Activated CD4-positive, CD25-positive, alpha-beta regulatory T cell (primary cell): ENCODE results near the gene FAXDC2.
A peak's percentile ranks its signal among the peaks of the same experiment; 100 is the strongest.
"Not testable (repeated sequence)": the region's sequence is repeated elsewhere in the genome, so short reads cannot be mapped to it uniquely, and the experiment has no call there.

Experiments used
- DNase-seq, 4 experiments: peaks; one replicate each; lab custom pipeline; 2025; lab: John Stamatoyannopoulos, UW

FAXDC2 gene

DNA sequence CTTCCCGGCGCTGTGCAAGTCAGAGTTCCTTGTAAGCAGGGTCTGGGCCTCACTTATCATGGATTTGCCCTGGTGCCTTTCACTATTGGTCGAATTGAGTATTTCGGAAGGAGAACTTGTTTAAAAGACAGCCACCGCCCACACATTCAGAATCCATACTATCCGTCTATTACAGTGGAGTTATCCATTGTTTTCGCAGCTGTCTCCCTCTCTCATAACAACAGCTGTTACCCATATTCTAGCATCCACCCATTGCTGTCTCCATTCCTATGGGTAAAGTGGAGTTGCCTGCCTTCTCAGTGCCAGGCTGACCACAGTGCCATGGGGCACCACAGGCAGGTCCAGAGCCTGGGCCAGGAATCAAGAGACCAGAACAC, 20.2 kb downstream of the FAXDC2 start:
- no peak for DNase-seq

DNA sequence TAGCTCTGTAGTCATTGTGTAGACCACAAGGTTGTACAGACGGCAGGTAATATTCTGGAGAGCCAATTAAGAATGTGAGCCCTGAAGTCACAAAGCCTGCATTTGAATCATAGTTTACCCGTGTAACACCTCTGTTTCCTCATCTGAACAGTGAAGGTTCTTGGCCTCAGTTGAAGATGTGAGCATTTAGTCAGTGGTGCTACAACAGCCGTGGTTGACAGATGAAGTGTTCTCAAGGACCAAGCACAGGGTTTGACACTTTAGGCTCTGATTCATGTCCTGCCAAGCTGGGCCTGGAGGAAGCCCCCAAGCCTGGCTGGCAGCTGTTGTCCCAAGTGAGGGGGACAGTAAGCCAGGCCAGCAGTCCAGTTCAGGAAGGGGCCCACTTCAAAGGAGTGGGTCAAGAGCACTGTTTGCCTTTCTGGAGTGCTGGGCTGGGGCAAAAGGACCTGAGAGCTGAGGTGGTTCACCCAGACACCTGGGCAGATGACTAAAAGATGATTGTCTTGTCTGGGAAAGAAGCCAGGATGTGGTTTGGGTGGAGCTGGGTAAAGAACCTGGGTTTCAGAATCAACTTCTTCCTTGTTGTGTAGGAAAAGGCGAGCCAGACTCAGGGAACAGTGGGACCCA, 20.7 kb downstream of the FAXDC2 start:
- DNase-seq: no peak

DNA sequence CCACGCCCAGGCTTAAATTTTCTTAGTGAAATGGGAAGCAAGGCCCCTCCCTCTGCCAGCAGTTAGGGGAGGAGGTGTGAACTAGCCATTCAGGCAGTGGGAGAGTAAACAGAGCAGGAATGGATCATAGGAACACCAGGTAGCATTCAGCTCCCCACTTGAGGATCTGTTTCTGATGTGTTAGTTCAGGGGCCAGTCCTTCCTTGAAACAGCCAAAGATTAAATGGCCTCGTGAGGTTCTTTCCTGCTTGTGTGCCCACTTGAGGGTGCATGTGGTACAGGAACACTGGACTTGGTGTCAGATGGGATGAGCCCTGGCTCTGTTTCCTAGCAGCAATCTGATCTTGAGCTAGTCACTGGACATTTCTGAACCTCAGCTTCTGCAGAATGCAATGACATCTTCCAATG, 21.2 kb downstream of the FAXDC2 start:
- DNase-seq: no peak

DNA sequence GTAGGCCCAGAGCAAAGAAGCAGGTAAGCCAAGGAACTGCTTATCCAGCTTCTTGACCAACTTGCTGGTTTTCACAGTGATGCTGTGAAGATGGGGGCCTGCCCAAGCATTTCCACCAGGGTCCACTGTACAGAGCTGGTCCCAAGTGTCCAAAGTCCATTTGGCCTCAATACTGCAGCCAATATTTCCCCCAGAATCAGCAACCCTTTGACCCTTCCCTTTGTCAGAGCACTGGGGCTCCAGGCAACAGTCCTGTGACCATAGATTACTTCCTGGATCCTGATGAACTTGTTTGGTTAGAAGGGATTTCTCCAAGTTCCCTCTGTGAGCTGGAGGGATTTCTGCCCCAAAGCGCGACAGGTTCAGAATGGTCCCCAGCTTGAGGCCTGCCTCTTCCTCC, 26.3 kb downstream of the FAXDC2 start:
- no peak for DNase-seq

DNA sequence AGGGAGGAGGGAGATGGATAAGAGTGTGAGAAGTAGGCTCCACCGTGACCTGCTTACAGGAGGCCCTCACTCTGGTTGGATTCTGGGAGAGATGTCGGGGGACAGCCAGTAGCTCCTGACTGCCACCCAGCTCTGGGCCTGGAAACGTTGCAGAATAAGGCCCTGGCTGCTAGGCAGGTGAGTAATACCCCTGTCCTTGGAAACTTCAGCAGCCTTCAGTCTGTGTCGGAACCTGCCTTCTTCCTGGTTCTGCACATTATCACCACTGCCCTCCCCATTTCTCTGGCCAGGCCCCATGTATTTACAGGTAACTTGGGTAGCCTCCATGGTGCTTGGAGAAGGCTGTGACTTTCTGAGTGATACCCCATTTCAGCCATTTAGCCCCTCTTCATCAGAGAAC, 26.8 kb downstream of the FAXDC2 start:
- no peak for DNase-seq

DNA sequence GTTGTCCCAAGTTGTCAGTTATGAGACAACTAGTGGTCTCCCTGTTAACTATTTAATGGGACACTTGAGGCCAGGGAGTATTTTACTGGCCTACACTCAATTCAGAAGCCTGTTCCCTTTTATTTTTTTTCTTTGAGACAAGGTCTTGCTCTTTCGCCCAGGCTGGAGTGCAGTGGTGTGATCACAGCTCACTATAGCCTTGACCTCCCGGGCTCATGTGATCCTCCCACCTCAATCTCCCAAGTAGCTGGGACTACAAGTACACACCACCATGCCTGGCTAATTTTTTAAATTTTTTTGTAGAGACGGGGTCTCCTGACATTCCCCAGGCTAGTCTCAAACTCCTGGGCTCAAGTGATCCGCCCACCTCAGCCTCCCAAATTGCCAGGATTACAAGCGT, 27.5 kb downstream of the FAXDC2 start:
- DNase-seq: not testable (repeated sequence)

DNA sequence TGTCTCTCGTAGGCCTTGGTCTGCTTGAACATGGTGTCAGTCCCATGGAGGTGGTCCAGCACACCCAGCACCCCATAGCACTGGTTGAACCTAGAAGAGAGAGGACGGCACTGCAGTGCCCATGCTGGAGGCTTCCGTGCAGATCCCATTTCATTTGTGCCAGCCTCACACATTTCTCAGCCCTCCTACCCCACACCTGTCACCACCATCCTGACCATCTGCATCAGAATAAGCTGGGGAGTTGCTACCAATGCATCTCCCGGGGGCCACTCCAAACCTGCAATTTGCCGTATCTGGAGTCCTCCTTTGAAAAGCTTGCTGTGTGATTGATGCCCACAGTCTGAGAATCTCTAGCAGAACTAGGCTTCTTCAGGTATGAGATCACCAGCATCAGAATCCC, 30.0 kb downstream of the FAXDC2 start:
- no peak for DNase-seq

DNA sequence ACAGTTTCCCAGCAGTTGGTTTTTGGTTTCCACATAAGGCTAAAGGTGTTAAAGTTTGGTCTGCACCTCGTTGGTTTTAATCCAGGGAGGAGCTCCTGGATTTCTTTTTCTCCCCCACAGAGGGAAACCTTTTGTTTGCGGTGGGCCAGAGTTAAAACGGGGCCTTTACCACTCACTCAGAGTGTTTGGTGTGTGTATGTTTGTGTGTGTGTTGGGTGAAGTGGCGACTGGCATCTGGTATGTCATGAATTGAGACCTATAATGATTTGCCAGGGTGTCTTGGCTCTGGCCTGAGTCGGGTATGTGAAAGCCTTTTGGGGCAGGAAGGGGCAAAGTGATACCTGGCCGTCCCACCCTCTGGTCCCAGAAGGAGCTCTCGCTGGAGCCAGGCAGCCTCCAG, 30.9 kb downstream of the FAXDC2 start:
- DNase-seq: no peak

DNA sequence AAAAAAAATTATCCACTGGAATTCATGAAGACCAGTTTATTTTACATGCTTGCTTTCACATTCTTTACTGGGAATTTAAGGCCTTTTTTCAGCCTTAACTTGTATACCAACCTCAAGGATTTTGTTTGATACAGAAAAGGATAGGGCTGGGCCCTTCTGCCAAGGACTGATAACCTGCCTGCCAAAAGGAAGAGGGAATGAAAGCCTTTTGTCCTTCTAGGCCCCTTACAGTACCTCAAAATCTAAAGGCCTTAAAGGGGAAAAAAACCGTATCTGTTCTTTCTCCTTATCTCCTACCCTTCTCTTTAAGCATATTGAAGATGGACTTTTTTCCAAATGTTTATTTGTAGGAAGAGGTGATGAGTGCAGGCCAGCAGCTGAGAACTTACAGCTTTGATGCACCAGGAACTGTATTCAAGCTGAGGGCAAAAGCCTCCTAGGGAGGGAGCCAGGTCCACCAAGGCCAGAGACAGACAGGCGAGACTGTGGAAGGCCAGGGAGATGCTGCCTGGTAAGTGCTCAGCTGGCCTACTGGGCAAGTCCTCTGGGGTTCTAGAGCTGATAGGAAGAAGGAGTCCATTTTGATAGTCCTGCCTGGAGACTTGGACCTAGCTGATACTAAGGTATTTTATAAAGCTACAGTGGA, 31.8 kb downstream of the FAXDC2 start:
- DNase-seq: no peak

DNA sequence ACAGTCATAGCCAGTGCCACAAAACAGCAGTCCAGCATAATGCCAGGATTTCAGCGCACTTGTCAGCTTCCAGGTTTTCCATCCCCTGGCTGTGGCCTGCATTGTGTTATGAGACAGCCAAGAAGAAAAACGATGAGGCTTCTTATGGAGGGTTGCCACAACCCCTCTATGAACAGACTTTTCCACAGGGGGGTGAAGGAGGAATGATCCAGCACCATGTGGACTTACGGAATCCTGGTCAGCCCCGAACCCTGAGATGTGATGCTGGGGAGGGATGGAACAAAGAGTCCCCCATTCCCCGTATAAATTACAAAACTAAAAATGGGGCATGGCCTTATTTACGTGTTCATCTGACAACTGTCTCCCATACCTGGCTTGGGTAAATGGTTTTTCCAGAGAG, 32.6 kb downstream of the FAXDC2 start:
- DNase-seq: no peak

DNA sequence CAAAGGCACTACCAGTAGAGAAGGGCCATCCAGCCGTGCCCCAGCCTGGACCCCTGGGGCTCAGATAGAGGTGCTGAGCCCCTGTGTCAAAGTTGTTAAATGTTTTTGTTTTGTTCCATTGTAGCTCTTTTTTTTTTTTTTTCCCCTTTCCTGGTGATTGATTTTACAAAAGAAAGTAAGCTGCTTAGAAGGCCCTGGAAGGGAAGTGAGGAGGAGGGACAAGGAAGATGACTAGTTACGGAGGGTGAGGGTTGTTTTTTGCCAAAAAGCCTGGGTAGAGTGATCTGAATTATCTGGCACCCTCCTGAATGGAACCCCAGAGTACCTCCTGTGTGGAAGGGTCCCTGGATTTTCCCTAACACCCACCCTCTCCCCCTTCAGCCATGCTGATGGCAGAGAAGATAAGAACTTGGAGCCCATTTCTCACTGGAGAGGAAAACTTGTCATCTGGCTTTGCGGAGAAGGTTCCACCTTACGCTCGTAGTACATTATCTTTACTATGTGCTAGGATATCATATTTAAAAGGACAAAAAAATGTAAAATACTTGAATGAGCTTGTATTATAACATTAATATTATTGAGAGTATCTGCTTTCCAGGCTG, 33.4 kb downstream of the FAXDC2 start:
- no peak for DNase-seq

DNA sequence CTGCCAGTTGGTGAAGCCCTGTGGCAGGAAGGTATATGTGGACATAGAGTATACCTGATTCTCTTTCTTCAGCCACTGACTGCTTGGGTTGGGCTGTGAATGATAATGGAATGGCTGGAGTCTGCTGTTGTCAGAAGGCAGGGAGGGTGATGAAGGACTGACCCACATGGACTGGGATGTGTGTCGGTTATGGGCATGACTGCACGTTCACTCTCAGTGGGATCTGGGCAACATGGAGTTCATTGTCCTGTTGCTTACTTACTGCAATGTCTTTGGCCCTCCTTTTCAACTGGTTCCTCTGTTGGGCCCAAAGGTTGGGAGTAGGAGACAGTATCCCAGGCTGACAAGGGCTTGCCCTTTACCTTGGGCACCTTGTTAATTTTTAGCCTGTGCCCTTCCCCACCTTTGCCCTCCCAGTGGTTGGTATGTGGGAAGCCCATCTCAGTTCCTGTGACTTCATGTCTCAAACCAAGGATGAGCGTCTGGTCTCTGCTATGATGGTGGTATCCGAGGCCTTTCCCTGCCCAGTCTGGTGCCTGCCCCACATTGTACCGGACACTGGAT, 34.6 kb downstream of the FAXDC2 start:
- no peak for DNase-seq

DNA sequence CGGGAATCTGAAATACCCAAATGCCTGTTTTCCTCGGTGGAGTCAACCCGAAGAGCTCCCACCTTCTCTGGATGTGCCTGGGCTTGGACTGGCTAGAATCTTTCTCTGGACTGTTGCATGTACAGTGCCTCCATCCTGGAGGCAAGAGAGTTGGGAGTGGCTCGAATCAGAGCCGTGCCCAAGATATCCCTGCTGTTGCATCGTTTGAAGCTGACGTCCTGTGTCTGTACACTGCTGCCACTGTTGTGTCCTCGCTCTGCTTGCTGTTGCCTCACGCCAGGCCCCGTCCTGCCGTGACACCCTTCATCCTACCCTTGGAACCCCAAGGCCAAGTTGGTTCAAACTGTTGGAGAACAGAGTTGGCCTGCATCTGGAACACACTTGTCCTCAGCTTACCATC, 35.4 kb downstream of the FAXDC2 start:
- DNase-seq: no peak

DNA sequence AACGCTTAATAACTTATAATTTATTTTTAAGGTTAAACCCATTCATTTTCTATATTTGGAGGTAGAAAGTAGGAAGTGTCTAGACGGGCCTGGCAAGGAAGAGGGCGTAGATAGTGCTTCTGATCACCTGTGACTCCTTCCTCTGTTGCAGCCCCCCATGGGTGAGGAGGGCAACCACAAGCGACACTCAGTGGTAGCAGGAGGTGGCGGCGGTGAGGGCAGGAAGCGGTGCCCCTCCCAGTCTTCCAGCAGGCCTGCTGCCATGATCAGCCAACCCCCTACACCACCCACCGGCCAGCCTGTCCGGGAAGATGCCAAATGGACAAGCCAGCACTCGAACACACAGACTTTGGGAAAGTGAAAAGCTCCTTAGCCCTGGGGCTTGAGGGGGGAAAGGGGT, 36.7 kb downstream of the FAXDC2 start:
- DNase-seq: no peak

DNA sequence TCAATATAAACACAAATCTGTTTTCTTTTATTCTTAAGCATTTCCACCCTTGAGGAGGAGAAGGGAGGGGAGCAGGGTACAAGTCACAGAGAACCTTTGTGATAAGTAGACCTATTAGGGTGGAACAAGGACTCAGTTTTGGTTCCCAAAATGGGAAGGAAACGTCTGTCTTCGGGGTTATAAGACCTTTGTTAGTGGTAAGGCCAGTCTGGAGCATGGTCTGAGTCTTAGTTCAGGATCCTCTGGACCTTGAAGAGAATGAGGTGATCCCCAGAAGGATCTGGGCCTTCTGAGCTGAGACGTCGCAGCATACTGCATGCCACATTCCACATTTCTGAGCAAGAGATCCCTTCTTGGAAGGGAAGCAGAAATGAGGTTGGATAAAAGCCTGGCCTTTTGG, 37.2 kb downstream of the FAXDC2 start:
- DNase-seq: no peak

DNA sequence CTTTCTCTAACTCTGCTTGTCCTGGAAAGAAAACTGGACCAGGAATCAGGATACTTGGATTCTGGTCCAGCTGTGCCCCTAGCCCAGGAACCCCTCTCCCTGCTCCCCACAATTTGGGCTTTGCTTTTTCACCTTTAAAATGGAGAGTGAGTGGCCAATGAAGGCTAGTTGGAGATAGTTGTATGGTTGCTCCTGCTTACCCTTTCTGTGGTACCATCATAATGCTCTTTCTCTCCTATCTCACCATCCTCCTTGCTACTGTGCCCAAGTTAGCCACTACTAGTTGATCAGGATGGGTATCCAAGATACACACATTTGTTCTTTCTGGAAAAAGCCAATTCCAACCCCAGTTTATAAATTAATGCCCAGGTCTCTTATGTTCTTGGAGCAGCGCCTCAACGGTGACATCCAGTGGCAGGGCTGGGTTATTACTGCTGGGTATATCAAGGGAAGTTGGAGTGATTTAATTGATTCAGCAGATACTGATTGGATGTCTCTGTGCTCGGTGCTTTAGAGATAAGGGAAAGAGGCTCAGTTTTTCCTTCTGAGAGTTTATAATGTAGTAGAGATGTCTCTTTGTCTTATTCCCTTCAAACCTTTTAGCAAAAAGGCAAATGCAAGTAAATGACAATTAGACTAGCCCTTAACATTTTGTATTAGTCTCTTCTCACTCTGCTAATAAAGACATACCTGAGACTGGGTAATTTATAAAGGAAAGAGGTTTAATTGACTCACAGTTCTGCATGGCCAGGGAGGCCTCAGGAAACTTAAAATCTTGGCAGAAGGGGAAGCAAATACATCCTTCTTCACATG, 38.5 kb downstream of the FAXDC2 start:
- peak; percentile 25 to 38 (median 36) for DNase-seq

DNA sequence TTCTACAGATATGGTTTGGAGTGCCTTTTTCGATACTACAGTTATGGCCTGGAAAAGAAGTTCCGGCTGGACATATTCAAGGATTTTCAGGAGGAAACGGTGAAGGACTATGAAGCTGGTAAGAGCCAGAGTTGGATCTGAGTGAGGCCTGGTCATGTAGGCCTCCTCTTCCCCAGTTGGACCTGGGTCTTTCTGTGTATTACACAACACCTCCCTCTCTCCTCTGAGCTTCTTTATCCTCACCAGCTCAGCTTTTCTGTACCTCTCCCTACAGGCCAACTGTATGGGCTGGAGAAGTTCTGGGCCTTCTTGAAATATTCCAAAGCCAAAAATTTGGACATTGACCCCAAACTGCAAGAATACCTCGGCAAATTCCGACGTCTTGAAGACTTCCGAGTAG, 39.2 kb downstream of the FAXDC2 start:
- no peak for DNase-seq

DNA sequence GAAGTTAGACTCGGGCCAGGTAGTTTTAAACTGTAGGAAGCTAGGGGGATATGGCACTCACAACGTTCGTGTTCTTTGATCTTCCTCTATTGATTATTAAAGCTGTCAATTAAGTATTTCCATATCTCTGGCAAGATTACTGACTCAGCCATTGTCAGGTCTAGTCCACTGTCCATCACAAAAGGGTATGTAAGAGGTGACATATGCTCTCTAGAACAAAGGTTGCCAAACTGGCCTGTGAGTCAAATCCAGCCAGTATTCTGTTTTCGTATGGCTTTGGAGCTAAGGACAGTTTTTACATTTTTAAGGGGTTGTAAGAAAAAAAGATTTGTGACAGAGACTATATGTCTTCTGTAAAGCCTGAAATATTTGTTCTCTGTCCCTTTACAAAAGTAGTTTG, 44.2 kb downstream of the FAXDC2 start:
- no peak for DNase-seq

DNA sequence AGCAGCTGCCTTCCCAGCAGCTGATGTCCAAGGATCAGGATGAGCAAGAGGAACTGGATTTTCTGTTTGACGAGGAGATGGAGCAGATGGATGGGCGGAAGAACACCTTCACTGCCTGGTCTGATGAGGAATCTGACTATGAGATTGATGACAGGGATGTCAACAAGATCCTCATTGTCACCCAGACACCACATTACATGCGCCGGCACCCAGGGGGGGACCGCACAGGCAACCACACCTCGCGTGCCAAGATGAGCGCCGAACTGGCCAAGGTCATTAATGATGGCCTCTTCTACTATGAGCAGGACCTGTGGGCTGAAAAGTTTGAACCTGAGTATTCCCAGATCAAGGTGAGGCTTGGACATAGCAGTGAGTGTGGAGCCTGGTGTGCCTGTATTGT, 48.4 kb downstream of the FAXDC2 start:
- no peak for DNase-seq

DNA sequence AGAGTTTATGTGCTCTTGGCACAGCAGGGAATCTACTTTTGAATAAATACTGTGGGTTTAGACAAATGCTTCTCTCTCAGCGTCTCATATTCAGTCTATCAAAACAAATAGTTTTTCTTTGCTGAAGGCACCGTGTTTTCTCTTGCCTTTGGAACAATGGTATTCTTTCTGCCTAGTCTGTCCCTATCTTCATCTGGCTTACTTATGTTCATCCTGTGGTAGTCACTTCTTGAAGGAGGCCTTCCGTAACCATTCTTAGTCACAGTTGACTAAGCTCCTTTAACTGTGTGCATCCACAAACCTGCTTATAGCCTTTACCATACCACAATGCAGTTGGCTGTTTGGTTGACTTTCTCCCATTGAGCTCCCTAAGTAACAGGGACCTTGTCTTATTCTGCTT, 49.3 kb downstream of the FAXDC2 start:
- no peak for DNase-seq

DNA sequence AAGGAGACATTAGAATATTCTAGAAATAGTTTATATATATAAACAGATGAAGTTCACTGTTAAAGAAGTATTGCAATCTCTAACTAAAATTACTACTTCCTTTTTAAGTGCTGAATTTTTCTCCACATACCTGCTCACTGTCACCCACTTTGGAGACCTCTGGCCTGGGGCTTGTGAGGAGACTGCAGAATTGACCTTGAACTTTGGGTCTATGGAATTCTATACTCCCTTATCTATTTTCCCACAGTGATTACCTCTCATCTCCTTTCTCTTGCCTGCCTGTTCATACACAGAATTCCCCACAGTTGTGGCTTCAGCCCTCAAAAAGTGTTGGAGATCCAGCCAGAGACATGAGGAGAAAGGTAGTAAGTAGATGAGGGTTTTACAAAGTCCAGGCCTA, 49.8 kb downstream of the FAXDC2 start:
- no peak for DNase-seq

DNA sequence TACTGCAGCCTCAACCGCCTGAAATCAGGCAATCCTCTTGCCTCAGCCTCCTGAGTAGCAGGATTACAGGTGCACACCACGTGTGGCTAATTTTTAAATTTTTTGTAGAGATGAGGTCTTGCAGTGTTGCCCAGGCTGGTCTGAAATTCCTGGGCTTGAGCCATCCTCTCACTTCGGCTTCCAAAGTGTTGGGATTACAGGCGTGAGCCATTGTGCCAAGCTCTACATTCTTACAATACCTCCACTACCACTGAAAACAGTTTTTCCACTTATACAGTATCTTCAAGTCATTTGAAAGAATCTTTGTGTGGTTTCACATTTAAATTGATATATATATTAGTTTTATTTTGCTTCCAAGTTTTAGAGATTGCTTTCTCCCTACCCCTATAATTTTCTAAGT, 52.6 kb downstream of the FAXDC2 start:
- no peak for DNase-seq

DNA sequence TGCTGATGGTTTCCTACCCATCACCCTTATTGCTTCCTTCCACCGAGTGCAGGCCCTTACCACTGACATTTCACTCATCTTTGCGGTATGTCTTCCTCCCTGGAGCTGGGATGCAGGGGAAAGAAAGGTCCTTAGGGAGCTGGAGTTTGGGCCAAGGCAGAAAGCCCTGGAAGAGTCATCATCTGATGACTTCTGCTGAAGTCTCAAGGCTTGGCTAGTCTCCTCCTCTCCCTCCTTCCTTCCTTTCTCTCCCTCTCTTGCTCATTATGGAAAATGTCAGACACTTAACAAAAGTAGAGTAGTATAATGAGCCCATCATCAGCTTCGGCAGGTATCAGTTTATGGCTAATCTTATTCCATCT, 55.2 kb downstream of the FAXDC2 start:
- no peak for DNase-seq
